HAP-1 (cell line): ENCODE results near the gene PGA5.
"Not testable (repeated sequence)": the region's sequence is repeated elsewhere in the genome, so short reads cannot be mapped to it uniquely, and the experiment has no call there.

Experiments used
- DNase-seq, 2 experiments: peaks; one replicate each; pipeline ENCODE4 v3.0.0-alpha.2; 2016 to 2020; ENCODE audit warnings: low spot score in 2 of 2
- H3K27me3 ChIP-seq: fragments of 250-450 bp; sonication (Bioruptor Pico); 2 replicates; pipeline ENCODE4 v1.5.1; 2020; ENCODE audit warnings: low read depth, mild to moderate bottlenecking, moderate library complexity
- H3K36me3 ChIP-seq: fragments of 250-450 bp; sonication (Bioruptor Pico); replicated peaks from 2 replicates; pipeline ENCODE4 v1.5.1; 2020; ENCODE audit warnings: mild to moderate bottlenecking
- H3K4me1 ChIP-seq: fragments of 250-450 bp; sonication (Bioruptor Pico); 2 replicates; pipeline ENCODE4 v1.5.1; 2020; ENCODE audit warnings: mild to moderate bottlenecking
- H3K4me3 ChIP-seq: fragments of 250-450 bp; sonication (Bioruptor Pico); 2 replicates; pipeline ENCODE4 v1.5.1; 2020; ENCODE audit warnings: mild to moderate bottlenecking, moderate library complexity
- H3K9me3 ChIP-seq: fragments of 250-450 bp; sonication (Bioruptor Pico); 2 replicates; pipeline ENCODE4 v1.5.1; 2020; ENCODE audit warnings: mild to moderate bottlenecking, moderate library complexity
- in situ Hi-C: fragments of 300-500 bp; cut with MboI; formaldehyde crosslinking; loops from 3 replicates; pipeline ENCODE4 v1.14.3; 2020; ENCODE audit warnings: low sequenced_read_pairs, inconsistent platforms, mixed read lengths

The PGA5 gene

DNA sequence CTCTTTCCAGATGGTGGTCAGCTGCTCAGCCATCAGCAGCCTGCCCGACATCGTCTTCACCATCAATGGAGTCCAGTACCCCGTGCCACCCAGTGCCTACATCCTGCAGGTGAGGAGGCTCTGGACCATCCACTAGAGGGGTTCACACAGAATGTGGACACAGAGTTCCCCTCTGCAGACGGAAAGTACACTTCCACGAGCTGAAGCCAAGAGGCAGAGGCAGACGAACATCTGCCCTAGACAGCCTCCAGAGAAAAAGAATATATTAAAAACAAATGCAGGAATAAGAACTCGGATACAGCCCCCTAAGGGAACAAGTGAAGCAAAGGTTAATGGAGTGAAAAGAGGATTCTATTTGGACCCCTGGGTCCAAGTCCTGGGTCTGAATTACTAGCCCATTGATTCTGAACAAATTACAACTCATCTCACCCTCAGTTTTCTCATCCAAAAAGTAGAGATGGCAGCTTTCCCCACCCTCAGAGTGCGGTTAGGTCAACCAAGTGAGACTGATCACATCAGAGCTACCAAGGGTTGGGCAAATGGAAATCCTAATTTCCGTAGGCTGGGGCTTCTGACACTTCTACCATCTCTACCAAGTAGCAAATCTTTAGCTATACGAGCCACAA, 29.5 kb upstream of the PGA5 start:
- in situ Hi-C loops, H3K4me3 ChIP-seq, DNase-seq, H3K4me1 ChIP-seq, H3K27me3 ChIP-seq, H3K9me3 ChIP-seq, H3K36me3 ChIP-seq: not testable (repeated sequence)

DNA sequence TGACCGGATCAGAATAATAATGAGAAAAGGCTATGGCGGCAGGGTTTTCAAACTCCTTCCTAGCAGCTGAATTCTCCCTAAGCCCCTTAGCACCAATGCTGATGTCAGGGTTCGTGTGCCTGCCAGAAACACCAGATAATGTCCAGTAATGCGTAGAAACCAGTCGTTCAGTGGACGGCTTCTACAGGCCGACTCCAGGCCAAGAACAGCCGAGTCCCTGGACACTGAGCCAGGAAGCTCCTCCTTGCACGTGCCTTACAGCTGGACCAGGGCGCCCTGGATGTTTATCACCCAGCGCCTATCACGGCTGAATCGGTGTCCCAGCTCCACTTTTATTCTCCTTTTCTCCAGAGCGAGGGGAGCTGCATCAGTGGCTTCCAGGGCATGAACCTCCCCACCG, 28.8 kb upstream of the PGA5 start:
- DNase-seq, H3K27me3 ChIP-seq, H3K9me3 ChIP-seq, in situ Hi-C loops, H3K4me1 ChIP-seq, H3K36me3 ChIP-seq, H3K4me3 ChIP-seq: not testable (repeated sequence)

DNA sequence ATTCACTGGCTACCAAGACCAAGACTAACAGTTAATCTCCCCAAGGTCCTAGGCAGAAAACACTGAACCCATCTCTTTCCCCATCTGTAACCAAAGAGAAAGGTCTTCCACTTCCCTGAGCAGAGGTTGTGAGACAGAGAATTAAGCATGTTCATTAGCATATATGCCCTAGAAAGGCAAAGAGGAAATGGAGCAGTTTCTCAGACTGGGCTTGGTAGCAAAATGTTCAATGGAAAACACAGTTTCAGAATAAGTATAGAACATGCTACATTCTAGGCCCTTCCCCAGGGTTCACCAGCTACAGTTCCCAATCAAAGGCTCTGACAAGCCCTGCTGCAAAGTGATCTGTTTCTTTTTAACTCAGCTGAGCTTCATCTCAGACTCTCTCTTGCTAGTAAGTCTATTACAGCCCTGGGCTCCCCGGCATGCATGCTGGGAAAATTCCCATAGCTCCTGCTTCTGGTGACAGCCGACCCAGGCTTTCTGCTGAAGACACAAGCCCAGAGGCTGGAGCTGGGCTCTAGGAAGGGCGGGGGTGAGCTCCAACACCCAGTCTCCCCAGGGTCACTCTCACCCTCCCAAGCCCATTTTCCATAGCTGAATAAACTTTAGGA, 27.2 kb upstream of the PGA5 start:
- H3K9me3 ChIP-seq, H3K27me3 ChIP-seq, H3K36me3 ChIP-seq, H3K4me1 ChIP-seq, DNase-seq, H3K4me3 ChIP-seq, in situ Hi-C loops: not testable (repeated sequence)

DNA sequence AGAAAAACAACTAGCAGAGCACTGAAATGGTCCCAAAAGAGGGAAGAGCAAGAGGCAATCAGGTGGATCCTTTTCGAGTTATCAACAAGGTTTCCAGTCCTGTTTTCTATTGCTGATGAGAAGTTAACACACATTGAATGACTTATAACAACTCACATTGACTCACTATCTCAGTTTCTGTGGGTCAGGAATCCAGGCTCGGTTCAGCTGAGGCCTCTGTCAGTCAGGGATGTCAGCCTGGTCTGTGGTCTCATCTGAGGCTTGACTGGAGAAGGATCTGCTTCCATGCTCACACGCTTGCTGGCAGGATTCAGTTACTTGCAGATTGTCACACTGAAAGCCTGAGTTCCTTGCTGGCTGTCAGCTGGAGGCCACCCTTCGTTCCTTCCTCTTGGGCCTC, 22.7 kb upstream of the PGA5 start:
- in situ Hi-C loops, H3K4me3 ChIP-seq, DNase-seq, H3K9me3 ChIP-seq, H3K36me3 ChIP-seq, H3K27me3 ChIP-seq, H3K4me1 ChIP-seq: not testable (repeated sequence)

DNA sequence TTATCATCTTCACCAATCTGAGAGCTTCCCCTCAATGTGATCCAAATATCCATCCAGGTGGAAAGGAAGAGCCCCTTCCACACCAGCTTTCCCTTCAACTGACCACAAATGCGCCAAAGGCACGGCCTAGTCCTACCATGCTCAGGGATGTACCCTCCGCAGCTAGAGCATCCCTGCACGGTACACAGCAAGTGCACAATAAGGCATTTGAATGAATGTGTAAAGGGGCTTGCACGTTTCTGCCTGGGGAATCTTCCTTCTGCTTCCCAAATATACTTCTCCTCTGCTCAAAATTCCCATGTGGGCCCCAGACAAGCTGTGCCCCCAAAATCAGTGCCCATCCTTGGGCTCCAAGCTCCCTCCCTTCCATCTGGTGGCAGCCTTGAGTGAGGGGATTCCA, 22.0 kb upstream of the PGA5 start:
- DNase-seq, H3K4me1 ChIP-seq, H3K36me3 ChIP-seq, in situ Hi-C loops, H3K4me3 ChIP-seq, H3K27me3 ChIP-seq, H3K9me3 ChIP-seq: not testable (repeated sequence)

DNA sequence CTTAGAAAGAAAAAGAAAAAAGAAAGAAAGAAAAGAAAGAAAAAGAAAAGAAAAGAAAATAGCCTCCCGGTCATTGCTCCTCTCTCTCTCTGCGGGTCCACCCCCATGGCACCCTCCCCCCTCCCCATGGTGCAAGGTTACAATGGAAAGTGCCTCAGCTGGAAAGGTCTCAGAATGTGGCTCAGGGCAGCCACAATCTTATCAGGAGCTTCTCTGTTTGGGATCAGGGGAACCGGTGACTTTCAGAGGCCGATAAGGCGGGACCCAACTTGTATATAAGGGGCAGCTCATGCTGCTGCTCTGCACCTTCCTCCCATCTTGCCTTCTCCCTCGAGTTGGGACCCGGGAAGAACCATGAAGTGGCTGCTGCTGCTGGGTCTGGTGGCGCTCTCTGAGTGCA, 18.9 kb upstream of the PGA5 start, which contains the start of gene PGA4:
TSS of gene PGA4 (plus strand) at position 301 of the 400 bp plus-strand sequence. CDS start at position 355, 54 bp downstream.
- H3K36me3 ChIP-seq, in situ Hi-C loops, H3K9me3 ChIP-seq, H3K4me1 ChIP-seq, H3K4me3 ChIP-seq, H3K27me3 ChIP-seq, DNase-seq: not testable (repeated sequence)

DNA sequence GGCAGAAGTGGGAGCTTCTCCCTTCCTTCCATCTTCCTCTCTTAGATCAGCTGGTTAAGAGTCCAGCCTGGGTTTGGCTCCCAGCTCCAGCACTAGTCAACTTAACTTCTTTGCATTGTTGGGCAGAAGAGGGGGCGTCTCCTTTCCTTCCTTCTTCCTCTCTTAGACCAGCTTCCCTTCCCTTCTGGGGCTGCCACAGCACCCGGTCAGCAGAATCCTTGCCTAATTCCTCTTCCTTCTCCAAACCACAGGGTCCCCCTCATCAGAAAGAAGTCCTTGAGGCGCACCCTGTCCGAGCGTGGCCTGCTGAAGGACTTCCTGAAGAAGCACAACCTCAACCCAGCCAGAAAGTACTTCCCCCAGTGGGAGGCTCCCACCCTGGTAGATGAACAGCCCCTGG, 18.3 kb upstream of the PGA5 start:
- DNase-seq, in situ Hi-C loops, H3K9me3 ChIP-seq, H3K27me3 ChIP-seq, H3K36me3 ChIP-seq, H3K4me1 ChIP-seq, H3K4me3 ChIP-seq: not testable (repeated sequence)

DNA sequence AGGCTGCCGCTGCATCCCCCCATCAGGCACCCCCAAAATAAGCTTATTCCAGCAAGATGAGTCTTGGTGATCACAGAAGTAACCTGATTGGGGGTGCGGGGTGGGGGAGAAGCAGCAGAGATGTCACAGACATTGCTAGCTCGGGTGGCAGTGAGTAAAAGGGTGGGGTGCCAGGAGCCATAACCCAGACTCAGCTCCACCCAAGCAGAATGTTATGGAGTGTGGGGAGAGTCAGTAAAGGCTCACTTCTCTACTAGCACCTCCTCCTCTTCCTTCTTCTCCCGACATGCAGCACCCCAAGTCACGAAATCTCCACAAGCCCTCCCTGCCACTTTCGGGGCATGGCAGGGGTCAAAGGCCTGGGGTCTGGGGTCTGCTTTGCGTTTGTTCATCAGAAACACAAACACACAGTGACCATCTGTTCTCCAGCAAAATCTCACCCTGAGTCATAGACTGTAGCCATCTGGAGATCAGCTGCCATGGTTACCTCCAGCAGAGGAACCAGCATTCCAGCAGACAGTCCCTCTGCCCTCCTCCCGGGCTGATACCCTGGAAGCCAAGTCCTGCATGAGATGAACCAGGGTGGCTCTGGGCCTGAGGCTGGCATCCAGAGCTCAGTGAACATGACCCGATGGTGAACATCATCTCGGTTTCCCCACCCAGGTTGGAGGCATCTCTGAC, 14.4 kb upstream of the PGA5 start:
- H3K27me3 ChIP-seq, H3K4me1 ChIP-seq, H3K9me3 ChIP-seq, H3K36me3 ChIP-seq, H3K4me3 ChIP-seq, in situ Hi-C loops, DNase-seq: not testable (repeated sequence)

DNA sequence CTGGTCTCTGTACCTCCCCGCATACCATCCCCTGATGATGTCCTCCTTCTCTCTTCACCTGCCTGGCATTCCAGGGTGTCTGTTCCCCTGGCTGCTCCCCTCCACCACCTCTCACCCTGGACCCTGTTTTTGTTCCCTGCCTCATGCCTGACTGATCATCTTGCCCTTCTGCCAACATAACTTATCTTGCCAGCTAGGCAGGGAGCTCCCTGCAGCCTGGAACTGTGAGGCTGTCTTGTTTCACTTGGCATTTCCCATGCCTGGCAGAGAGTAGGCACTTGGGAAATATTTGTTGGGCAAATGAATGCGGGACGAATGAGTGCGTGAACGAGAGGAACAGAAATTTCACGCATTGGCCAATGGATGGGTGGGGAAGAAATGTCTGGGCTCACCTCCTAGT, 11.5 kb upstream of the PGA5 start:
- H3K4me1 ChIP-seq, in situ Hi-C loops, H3K27me3 ChIP-seq, H3K4me3 ChIP-seq, DNase-seq, H3K9me3 ChIP-seq, H3K36me3 ChIP-seq: not testable (repeated sequence)

DNA sequence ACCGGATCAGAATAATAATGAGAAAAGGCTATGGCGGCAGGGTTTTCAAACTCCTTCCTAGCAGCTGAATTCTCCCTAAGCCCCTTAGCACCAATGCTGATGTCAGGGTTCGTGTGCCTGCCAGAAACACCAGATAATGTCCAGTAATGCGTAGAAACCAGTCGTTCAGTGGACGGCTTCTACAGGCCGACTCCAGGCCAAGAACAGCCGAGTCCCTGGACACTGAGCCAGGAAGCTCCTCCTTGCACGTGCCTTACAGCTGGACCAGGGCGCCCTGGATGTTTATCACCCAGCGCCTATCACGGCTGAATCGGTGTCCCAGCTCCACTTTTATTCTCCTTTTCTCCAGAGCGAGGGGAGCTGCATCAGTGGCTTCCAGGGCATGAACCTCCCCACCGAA, 9.9 kb upstream of the PGA5 start:
- H3K4me1 ChIP-seq, in situ Hi-C loops, H3K4me3 ChIP-seq, H3K27me3 ChIP-seq, H3K9me3 ChIP-seq, DNase-seq, H3K36me3 ChIP-seq: not testable (repeated sequence)

DNA sequence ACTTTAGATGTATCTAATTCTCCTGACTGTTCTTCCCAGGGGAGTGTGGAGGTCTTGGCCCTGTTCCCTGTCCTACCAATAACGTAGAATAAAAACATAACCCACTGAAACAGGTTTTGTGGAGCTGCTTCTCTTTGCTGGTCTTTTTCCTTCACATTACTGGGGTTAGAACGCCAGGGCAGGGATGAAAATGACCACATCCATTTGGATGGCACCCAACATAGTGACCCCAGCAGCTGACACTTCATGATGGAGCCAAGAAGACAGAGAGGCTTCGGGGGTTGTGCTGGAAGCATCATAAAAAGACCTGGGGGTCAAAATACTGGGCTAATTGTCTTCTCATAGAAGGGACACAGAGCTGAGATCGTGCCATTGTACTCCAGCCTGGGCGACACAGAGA, 9.4 kb upstream of the PGA5 start:
- H3K27me3 ChIP-seq, DNase-seq, H3K4me3 ChIP-seq, H3K36me3 ChIP-seq, H3K4me1 ChIP-seq, H3K9me3 ChIP-seq, in situ Hi-C loops: not testable (repeated sequence)

DNA sequence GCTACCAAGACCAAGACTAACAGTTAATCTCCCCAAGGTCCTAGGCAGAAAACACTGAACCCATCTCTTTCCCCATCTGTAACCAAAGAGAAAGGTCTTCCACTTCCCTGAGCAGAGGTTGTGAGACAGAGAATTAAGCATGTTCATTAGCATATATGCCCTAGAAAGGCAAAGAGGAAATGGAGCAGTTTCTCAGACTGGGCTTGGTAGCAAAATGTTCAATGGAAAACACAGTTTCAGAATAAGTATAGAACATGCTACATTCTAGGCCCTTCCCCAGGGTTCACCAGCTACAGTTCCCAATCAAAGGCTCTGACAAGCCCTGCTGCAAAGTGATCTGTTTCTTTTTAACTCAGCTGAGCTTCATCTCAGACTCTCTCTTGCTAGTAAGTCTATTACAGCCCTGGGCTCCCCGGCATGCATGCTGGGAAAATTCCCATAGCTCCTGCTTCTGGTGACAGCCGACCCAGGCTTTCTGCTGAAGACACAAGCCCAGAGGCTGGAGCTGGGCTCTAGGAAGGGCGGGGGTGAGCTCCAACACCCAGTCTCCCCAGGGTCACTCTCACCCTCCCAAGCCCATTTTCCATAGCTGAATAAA, 8.3 kb upstream of the PGA5 start:
- in situ Hi-C loops, DNase-seq, H3K4me3 ChIP-seq, H3K36me3 ChIP-seq, H3K27me3 ChIP-seq, H3K9me3 ChIP-seq, H3K4me1 ChIP-seq: not testable (repeated sequence)

DNA sequence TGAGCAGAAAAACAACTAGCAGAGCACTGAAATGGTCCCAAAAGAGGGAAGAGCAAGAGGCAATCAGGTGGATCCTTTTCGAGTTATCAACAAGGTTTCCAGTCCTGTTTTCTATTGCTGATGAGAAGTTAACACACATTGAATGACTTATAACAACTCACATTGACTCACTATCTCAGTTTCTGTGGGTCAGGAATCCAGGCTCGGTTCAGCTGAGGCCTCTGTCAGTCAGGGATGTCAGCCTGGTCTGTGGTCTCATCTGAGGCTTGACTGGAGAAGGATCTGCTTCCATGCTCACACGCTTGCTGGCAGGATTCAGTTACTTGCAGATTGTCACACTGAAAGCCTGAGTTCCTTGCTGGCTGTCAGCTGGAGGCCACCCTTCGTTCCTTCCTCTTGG, 3.8 kb upstream of the PGA5 start:
- in situ Hi-C loops, H3K36me3 ChIP-seq, H3K4me3 ChIP-seq, DNase-seq, H3K27me3 ChIP-seq, H3K9me3 ChIP-seq, H3K4me1 ChIP-seq: not testable (repeated sequence)

DNA sequence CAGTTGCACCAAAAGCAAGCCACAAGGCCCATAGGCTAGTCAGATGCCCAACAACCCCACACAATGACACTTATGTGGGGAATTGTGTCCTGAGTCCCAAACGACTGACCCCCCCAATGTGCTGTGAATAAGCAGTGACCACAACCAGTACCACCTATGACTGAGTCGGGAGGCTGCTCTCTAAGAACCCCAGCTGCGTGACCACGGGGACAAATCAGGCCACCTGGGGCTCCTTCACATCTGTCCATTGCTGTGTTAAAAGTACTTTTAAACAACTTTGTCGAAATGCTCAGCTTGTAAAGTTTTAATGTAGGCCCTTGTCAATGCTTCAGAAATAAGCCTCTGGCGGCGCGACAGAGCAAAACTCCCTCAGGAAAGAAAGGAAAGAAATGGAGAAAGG, 687 bp upstream of the PGA5 start:
- H3K4me1 ChIP-seq, DNase-seq, H3K27me3 ChIP-seq, H3K4me3 ChIP-seq, in situ Hi-C loops, H3K36me3 ChIP-seq, H3K9me3 ChIP-seq: not testable (repeated sequence)
